ENCODE measurements around the gene UGT1A7. TPM values are rescaled to one million over a fixed set of nuclear protein-coding genes. Genes with fewer than 3 reads are reported as not detected.
"Not testable (repeated sequence)": the region's sequence is repeated elsewhere in the genome, so short reads cannot be mapped to it uniquely, and the experiment has no call there.

The UGT1A7 gene
- total and polyA plus RNA-seq, 12 donors, result 0.11 to 10.1 (median 0.74) TPM; not detected in 3

DNA sequence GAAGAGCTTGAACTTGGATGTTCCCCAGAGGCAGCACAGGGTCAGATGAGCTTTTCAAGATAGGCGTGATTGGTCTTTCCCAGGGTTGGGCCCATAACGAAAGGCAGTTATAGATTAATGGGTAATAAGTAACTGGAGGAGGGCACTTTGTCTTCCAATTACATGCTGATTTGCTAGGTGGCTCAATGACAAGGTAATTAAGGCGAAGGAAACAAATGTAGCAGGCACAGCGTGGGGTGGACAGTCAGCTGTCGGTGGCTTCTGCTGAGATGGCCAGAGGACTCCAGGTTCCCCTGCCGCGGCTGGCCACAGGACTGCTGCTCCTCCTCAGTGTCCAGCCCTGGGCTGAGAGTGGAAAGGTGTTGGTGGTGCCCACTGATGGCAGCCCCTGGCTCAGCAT is 36.9 kb downstream of the UGT1A7 start, which contains the start of gene UGT1A4:
UGT1A4 (plus strand) TSS at position 185 of the 400 bp plus-strand sequence; CDS start at position 270, 85 bp downstream.
- Histone ChIP-seq H3K4me3 (no peak within 1 kb of the TSS), H3K4me1 (replicated peaks in 1 of 2) (no peaks in the 10 kb centered on the region), H3K9me3 (replicated peaks in 1 of 3) (no peaks in the 10 kb centered on the region), H3K27me3 (peaks cover 16% of the 10 kb centered on the region), H3K27ac (no peak within 1 kb of the TSS), H3K36me3 (replicated peaks in 1 of 2) (no peaks in the 10 kb centered on the region)
- intact Hi-C loops (cut with DNase I), result loop anchor here (10.0 kb wide), 2 partner anchors 154 to 274 kb away; partner anchors contain the start of gene USP40 (in 1 of the 2)
- no peak for TF ChIP-seq POLR2A (IDR thresholded peaks at IDR 0.05)
- TF ChIP-seq, protein P1, sequence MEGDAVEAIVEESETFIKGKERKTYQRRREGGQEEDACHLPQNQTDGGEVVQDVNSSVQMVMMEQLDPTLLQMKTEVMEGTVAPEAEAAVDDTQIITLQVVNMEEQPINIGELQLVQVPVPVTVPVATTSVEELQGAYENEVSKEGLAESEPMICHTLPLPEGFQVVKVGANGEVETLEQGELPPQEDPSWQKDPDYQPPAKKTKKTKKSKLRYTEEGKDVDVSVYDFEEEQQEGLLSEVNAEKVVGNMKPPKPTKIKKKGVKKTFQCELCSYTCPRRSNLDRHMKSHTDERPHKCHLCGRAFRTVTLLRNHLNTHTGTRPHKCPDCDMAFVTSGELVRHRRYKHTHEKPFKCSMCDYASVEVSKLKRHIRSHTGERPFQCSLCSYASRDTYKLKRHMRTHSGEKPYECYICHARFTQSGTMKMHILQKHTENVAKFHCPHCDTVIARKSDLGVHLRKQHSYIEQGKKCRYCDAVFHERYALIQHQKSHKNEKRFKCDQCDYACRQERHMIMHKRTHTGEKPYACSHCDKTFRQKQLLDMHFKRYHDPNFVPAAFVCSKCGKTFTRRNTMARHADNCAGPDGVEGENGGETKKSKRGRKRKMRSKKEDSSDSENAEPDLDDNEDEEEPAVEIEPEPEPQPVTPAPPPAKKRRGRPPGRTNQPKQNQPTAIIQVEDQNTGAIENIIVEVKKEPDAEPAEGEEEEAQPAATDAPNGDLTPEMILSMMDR (IDR thresholded peaks at IDR 0.05), result no peak
- DNase-seq, result no peak
- 76 to 84% (median 80%) methylated on average over 5 to 7 of the region's 7 CpGs for WGBS, 4 donors

DNA sequence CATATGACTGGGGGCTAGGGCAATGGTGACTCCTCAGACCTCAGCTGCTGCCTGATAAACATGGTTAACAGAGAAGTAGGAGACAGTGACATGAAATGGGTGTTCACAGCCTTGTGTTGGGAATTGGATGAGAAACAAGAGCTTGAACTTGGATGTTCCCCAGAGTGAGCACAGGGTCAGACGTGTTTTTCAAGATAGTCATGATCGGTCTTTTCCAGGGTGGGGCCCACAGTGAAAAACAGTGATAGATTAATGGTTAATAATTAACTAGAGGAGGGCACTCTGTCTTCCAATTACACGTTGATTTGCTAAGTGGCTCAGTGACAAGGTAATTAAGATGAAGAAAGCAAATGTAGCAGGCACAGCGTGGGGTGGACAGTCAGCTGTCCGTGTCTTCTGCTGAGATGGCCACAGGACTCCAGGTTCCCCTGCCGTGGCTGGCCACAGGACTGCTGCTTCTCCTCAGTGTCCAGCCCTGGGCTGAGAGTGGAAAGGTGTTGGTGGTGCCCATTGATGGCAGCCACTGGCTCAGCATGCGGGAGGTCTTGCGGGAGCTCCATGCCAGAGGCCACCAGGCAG is 47.1 kb downstream of the UGT1A7 start, which contains the start of gene UGT1A3:
UGT1A3 (plus strand) TSS at position 320 of the 579 bp plus-strand sequence; CDS start at position 405, 85 bp downstream.
- TF ChIP-seq, protein P1 (IDR thresholded peaks at IDR 0.05), result no peak
- no peak for TF ChIP-seq POLR2A (IDR thresholded peaks at IDR 0.05)
- intact Hi-C loops (cut with DNase I), result no loop called here
- 74 to 82% (median 76%) methylated on average over 8 of the region's 8 CpGs for WGBS, 4 donors
- no peak for DNase-seq
- no peak within 1 kb of the TSS for H3K27ac ChIP-seq
- H3K9me3 ChIP-seq (replicated peaks in 1 of 3), result no peaks in the 10 kb centered on the region
- H3K36me3 ChIP-seq (replicated peaks in 1 of 2), result no peaks in the 10 kb centered on the region
- H3K4me3 ChIP-seq, result no peak within 1 kb of the TSS
- H3K4me1 ChIP-seq (replicated peaks in 1 of 2), result no peaks in the 10 kb centered on the region
- H3K27me3 ChIP-seq, result no peaks in the 10 kb centered on the region

DNA sequence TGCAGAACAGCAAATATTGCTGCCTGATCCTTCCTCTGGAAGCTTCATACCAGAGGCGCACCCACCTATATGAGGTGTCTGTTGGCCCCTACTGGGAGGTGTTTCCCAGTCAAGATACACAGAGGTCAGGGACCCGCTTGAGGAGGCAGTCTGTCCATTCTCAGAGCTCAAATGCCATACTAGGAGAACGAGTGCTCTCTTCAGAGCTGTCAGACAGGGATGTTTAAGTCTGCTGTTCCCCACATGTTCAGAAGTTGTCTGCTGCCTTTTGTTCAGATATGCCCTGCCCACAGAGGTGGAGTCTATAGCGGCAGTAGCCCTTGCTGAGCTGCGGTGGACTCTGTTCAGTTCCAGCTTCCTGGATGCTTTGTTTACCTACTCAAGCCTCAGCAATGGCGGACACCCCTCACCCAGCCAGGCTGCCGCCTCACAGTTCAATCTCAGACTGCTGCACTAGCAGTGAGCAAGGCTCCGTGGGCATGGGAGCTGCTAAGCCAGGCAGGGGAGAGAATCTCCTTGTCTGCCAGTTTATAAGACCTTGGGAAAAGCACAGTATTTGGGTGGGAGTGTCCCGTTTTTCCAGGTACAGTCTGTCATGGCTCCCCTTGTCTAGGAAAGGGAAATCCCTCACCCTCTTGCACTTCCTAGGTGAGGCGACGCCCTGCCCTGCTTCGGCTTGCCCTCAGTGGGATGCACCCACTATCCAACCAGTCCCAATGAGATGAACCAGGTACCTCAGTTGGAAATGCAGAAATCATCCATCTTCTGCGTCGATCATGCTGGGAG is 55.4 kb downstream of the UGT1A7 start:
- intact Hi-C loops (cut with DNase I); DNase-seq; H3K9me3 ChIP-seq (replicated peaks in 1 of 3); H3K36me3 ChIP-seq (replicated peaks in 1 of 2); H3K4me1 ChIP-seq (replicated peaks in 1 of 2); H3K27me3 ChIP-seq; H3K27ac ChIP-seq; H3K4me3 ChIP-seq: not testable (repeated sequence)
- WGBS, 4 donors, result 78 to 83% (median 79%) methylated on average over 13 to 14 of the region's 14 CpGs

DNA sequence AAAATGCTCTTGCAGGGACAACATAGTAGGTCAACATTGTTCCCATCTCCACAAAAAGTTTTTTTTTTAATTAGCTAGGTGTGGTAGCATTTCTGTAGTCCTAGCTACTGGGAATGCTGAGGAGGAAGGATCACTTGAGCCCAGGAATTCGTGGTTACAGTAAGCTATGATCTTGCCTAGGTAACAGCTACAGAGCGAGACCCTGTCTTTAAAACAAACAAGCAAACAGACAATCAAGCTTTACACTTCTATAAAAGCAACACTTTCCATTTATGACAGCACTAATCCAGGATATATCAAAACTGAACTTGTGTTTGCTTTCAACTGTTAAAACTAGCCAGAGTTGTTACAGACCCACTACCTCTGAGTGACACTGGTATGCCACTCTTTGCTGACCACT is 59.2 kb downstream of the UGT1A7 start:
- DNase-seq, result no peak
- 63 to 72% (median 67%) methylated on average over 2 of the region's 2 CpGs for WGBS, 4 donors
- no peaks in the 10 kb centered on the region for H3K9me3 ChIP-seq (replicated peaks in 1 of 3)
- H3K4me3 ChIP-seq, result no peak overlapping the region
- no peaks in the 10 kb centered on the region for H3K4me1 ChIP-seq (replicated peaks in 1 of 2)
- intact Hi-C loops (cut with DNase I), result no loop called here
- peaks cover 5% of the 10 kb centered on the region for H3K27me3 ChIP-seq
- H3K27ac ChIP-seq, result no peak overlapping the region
- no peaks in the 10 kb centered on the region for H3K36me3 ChIP-seq (replicated peaks in 1 of 2)
- TF ChIP-seq POLR2A (IDR thresholded peaks at IDR 0.05), result no peak
- TF ChIP-seq, protein P1 (IDR thresholded peaks at IDR 0.05), result no peak

Data from adrenal gland (tissue), 12 donors.